Fibroblast of the aortic adventitia (primary cell): Measurements from ENCODE around the gene RASSF6. TPM values are rescaled to one million over a fixed set of nuclear protein-coding genes. Genes with fewer than 3 reads are reported as not detected.
A peak's percentile ranks its signal among the peaks of the same experiment; 100 is the strongest.

Experiments
- DNase-seq: peaks from one replicate; pipeline ENCODE4 v3.0.0-alpha.2; 2010; ENCODE audit warnings: low read depth
- H3K4me3 ChIP-seq: 2 replicates; pipeline ENCODE4 v1.5.1; 2011; ENCODE audit warnings: low read depth, mild to moderate bottlenecking, control low read depth, low read length, moderate library complexity
- CTCF ChIP-seq: IDR thresholded peaks from 2 replicates; pipeline ENCODE4 v1.5.1; 2011; ENCODE audit warnings: mild to moderate bottlenecking, low read length, control low read depth, inconsistent platforms; ENCODE audit not compliant: insufficient read depth
- total RNA-seq: library from RNA; depleted of rRNA; stranded (reverse); fragments of >200 nt; gene quantifications from 2 replicates; pipeline ENCODE4 v1.2.3, GENCODE V29; 2012; ENCODE audit warnings: low replicate concordance

The RASSF6 gene
- total RNA-seq, 1 donor: not detected

- no peak for DNase-seq
- TF ChIP-seq CTCF: no peak
- no peak overlapping the region for H3K4me3 ChIP-seq
These were observed 1.1 kb upstream of the RASSF6 start for GRCh38 chr4:73621357-73621756.

- no peak overlapping the region for H3K4me3 ChIP-seq
- DNase-seq: no peak
- no peak for TF ChIP-seq CTCF
These were observed 890 bp downstream of the RASSF6 start for GRCh38 chr4:73619346-73619745.

GRCh38 chr4:73617256-73617655 lies 3.0 kb downstream of the RASSF6 start:
- DNase-seq: no peak
- no peak for TF ChIP-seq CTCF
- no peak overlapping the region for H3K4me3 ChIP-seq

GRCh38 chr4:73615613-73616012 lies 4.6 kb downstream of the RASSF6 start:
- no peak overlapping the region for H3K4me3 ChIP-seq
- TF ChIP-seq CTCF: no peak
- DNase-seq: no peak

GRCh38 chr4:73614311-73614867 lies 5.8 kb downstream of the RASSF6 start:
- no peak for DNase-seq
- no peak for TF ChIP-seq CTCF
- H3K4me3 ChIP-seq: no peak overlapping the region

- no peak overlapping the region for H3K4me3 ChIP-seq
- TF ChIP-seq CTCF: no peak
- no peak for DNase-seq
These were observed 7.1 kb downstream of the RASSF6 start for GRCh38 chr4:73613130-73613529.

GRCh38 chr4:73612032-73612431 lies 8.2 kb downstream of the RASSF6 start:
- peak; percentile 26 for DNase-seq
- no peak overlapping the region for H3K4me3 ChIP-seq
- TF ChIP-seq CTCF: no peak
